ENCODE results near the gene ITPK1.

Gene ITPK1

DNA sequence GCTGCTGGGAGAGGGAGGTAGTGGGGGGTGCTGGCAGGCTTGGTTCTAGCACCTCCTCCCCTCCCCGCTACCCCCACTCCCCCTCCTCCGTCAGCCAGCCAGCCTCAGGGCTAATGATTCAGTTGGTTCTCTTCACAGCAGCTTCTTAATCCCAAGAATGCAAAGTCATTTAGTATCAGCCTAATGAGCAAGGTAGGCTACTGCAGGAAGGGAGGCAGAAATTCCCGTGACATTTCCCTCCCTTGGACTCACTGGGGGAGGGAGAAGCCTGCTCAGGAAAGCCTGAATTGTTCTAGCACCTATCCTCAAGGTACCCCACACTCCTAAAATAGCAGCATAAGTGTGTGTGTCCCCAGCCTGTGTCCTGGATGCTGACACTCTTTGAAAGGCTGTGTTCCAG is 29.8 kb downstream of the ITPK1 start:
- Histone ChIP-seq H3K36me3 (replicated peaks; ENCODE audit: low read depth, low read length) (no peaks in the 10 kb centered on the region), H3K27me3 (ENCODE audit: low read depth, low read length) (no peaks in the 10 kb centered on the region), H3K4me1 (ENCODE audit: low read length) (no peaks in the 10 kb centered on the region), H3K79me2 (ENCODE audit: low read length) (no peaks in the 10 kb centered on the region), H3K27ac (ENCODE audit: low read length) (no peak overlapping the region), H3K9ac (ENCODE audit: low read length) (no peak overlapping the region), H3K9me3 (ENCODE audit: insufficient read depth, low read length) (no peaks in the 10 kb centered on the region), H3K4me3 (ENCODE audit: low read length) (no peak overlapping the region), H4K20me1 (ENCODE audit: insufficient read depth, low read length) (peaks cover 2% of the 10 kb centered on the region; the same call in 1 of the 2 replicates), H2AFZ (ENCODE audit: low read depth, low read length) (no peak overlapping the region), H3K4me2 (ENCODE audit: low read length) (no peak overlapping the region)
- TF ChIP-seq CTCF (IDR thresholded peaks at IDR 0.05; ENCODE audit: low read depth, low read length) (no peak), EZH2phosphoT487 (IDR thresholded peaks at IDR 0.05; ENCODE audit: low read depth) (no peak)

- no peaks in the 10 kb centered on the region for H3K79me2 ChIP-seq (ENCODE audit: low read length)
Measured at GRCh38 chr14:93084866-93085857, 30.6 kb downstream of the ITPK1 start.

DNA sequence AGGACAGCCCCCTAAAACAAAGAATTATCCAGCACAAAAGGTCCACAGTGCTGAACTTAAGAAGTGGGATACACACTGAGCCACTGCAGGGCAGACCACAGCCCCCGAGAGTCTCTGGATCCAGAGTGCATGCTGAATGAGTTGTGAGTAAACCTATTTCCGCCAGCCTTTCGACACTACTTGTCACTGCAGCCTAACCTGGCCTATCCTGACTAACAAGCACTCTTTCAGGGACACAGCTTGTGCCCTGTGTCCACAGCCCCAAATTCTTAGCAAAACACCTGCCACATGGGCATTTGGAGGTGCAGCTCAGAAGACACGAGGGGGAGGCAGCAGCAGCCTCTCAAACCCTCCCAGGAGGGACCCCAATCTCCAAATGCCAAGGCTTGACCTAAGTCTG is 31.3 kb downstream of the ITPK1 start:
- Histone ChIP-seq H3K4me2 (ENCODE audit: low read length) (no peak overlapping the region), H3K9me3 (ENCODE audit: insufficient read depth, low read length) (no peaks in the 10 kb centered on the region), H3K9ac (ENCODE audit: low read length) (no peak overlapping the region), H3K4me3 (ENCODE audit: low read length) (no peak overlapping the region), H3K27ac (ENCODE audit: low read length) (no peak overlapping the region), H2AFZ (ENCODE audit: low read depth, low read length) (no peak overlapping the region), H3K27me3 (ENCODE audit: low read depth, low read length) (no peaks in the 10 kb centered on the region), H3K4me1 (ENCODE audit: low read length) (no peaks in the 10 kb centered on the region), H4K20me1 (ENCODE audit: insufficient read depth, low read length) (peaks cover 2% of the 10 kb centered on the region; the same call in 1 of the 2 replicates), H3K79me2 (ENCODE audit: low read length) (no peaks in the 10 kb centered on the region), H3K36me3 (replicated peaks; ENCODE audit: low read depth, low read length) (no peaks in the 10 kb centered on the region)
- TF ChIP-seq EZH2phosphoT487 (IDR thresholded peaks at IDR 0.05; ENCODE audit: low read depth), result no peak
- TF ChIP-seq CTCF (IDR thresholded peaks at IDR 0.05; ENCODE audit: low read depth, low read length), result no peak

More at GRCh38 chr14:93084866-93085857, 30.6 kb downstream of the ITPK1 start:
- no peak for TF ChIP-seq CTCF (IDR thresholded peaks at IDR 0.05; ENCODE audit: low read depth, low read length)
- no peak for TF ChIP-seq EZH2phosphoT487 (IDR thresholded peaks at IDR 0.05; ENCODE audit: low read depth)
- peaks cover 2% of the 10 kb centered on the region; the same call in 1 of the 2 replicates for H4K20me1 ChIP-seq (ENCODE audit: insufficient read depth, low read length)
- H3K9me3 ChIP-seq (ENCODE audit: insufficient read depth, low read length), result no peaks in the 10 kb centered on the region
- no peaks in the 10 kb centered on the region for H3K36me3 ChIP-seq (replicated peaks; ENCODE audit: low read depth, low read length)
- H2AFZ ChIP-seq (ENCODE audit: low read depth, low read length), result no peak overlapping the region
- no peak overlapping the region for H3K4me2 ChIP-seq (ENCODE audit: low read length)
- no peak overlapping the region for H3K4me3 ChIP-seq (ENCODE audit: low read length)
- no peaks in the 10 kb centered on the region for H3K4me1 ChIP-seq (ENCODE audit: low read length)
- no peaks in the 10 kb centered on the region for H3K27me3 ChIP-seq (ENCODE audit: low read depth, low read length)
- no peak overlapping the region for H3K27ac ChIP-seq (ENCODE audit: low read length)
- H3K9ac ChIP-seq (ENCODE audit: low read length), result no peak overlapping the region

GRCh38 chr14:93083917-93084316 is 31.8 kb downstream of the ITPK1 start:
- H3K9ac ChIP-seq (ENCODE audit: low read length), result no peak overlapping the region
- H3K4me2 ChIP-seq (ENCODE audit: low read length), result no peak overlapping the region
- H3K27me3 ChIP-seq (ENCODE audit: low read depth, low read length), result no peaks in the 10 kb centered on the region
- no peak for TF ChIP-seq CTCF (IDR thresholded peaks at IDR 0.05; ENCODE audit: low read depth, low read length)
- TF ChIP-seq EZH2phosphoT487 (IDR thresholded peaks at IDR 0.05; ENCODE audit: low read depth), result no peak
- H3K27ac ChIP-seq (ENCODE audit: low read length), result no peak overlapping the region
- peaks cover 2% of the 10 kb centered on the region; the same call in 1 of the 2 replicates for H4K20me1 ChIP-seq (ENCODE audit: insufficient read depth, low read length)
- H2AFZ ChIP-seq (ENCODE audit: low read depth, low read length), result no peak overlapping the region
- no peaks in the 10 kb centered on the region for H3K4me1 ChIP-seq (ENCODE audit: low read length)
- H3K4me3 ChIP-seq (ENCODE audit: low read length), result no peak overlapping the region
- H3K79me2 ChIP-seq (ENCODE audit: low read length), result no peaks in the 10 kb centered on the region
- H3K9me3 ChIP-seq (ENCODE audit: insufficient read depth, low read length), result no peaks in the 10 kb centered on the region
- no peaks in the 10 kb centered on the region for H3K36me3 ChIP-seq (replicated peaks; ENCODE audit: low read depth, low read length)
